CD4-positive, alpha-beta T cell (primary cell): ENCODE results near the gene DHX32. TPM values are rescaled to one million over a fixed set of nuclear protein-coding genes. Genes with fewer than 3 reads are reported as not detected.

Experiments
- ATAC-seq: fragments of 200-7000 bp; cut with Tn5 transposase; one replicate; pipeline ENCODE4 v1.10.0; 2022; ENCODE audit warnings: mild to moderate bottlenecking; ENCODE audit not compliant: poor library complexity
- CTCF ChIA-PET: fragments of 350-600 bp; sonication (Branson Sonifier 250); formaldehyde crosslinking; loops from one replicate; lab custom pipeline; 2021; ENCODE audit warnings: antibody characterized with exemption, inconsistent platforms; lab: Charles Lee
- POLR2A ChIA-PET: fragments of 350-600 bp; sonication (Branson Sonifier 250); formaldehyde crosslinking; loops from one replicate; lab custom pipeline; 2021; ENCODE audit warnings: antibody characterized with exemption, inconsistent platforms; lab: Charles Lee
- DNase-seq, 14 experiments: peaks; one replicate each; pipeline ENCODE4 v3.0.0-alpha.2; 2013 to 2020; ENCODE audit warnings: mixed read lengths in 2 of 14
- H3K27ac ChIP-seq, 2 donors: one replicate each; pipeline versions ENCODE4 v1.5.1 to v1.7.0; 2013; ENCODE audit warnings: low read length in 2 of 2, low read depth in 1 of 2, mild to moderate bottlenecking in 1 of 2
- H3K27me3 ChIP-seq, 2 experiments: 1 replicate in 1 of 2; 2 replicates in 1 of 2; pipeline versions ENCODE4 v1.6.1 to v1.7.0; 2013; ENCODE audit warnings: low read length in 2 of 2, control low read depth in 1 of 2, mild to moderate bottlenecking in 1 of 2, moderate library complexity in 1 of 2; ENCODE audit not compliant: insufficient read depth in 2 of 2, control insufficient read depth in 1 of 2
- H3K36me3 ChIP-seq: one replicate; pipeline ENCODE4 v1.6.1; 2013; ENCODE audit warnings: low read length, control low read depth; ENCODE audit not compliant: insufficient read depth
- H3K4me1 ChIP-seq: one replicate; pipeline ENCODE4 v1.6.1; 2013; ENCODE audit warnings: low read length, control low read depth; ENCODE audit not compliant: insufficient read depth
- H3K4me3 ChIP-seq: one replicate; pipeline ENCODE4 v1.5.1; 2013; ENCODE audit warnings: mild to moderate bottlenecking, low read length, moderate library complexity
- H3K9me3 ChIP-seq, 2 experiments: 1 replicate in 1 of 2; 2 replicates in 1 of 2; pipeline versions ENCODE4 v1.6.1 to v1.7.0; 2013; ENCODE audit warnings: low read length in 2 of 2, mild to moderate bottlenecking in 2 of 2, control low read depth in 1 of 2, moderate library complexity in 1 of 2; ENCODE audit not compliant: control insufficient read depth in 1 of 2, insufficient read depth in 1 of 2
- H3K27ac Mint-ChIP-seq: one replicate; pipeline ENCODE4 v1.8.0; 2020; ENCODE audit warnings: mixed read lengths
- H3K27me3 Mint-ChIP-seq: one replicate; pipeline ENCODE4 v1.8.0; 2021; ENCODE audit warnings: mixed read lengths
- H3K36me3 Mint-ChIP-seq: one replicate; pipeline ENCODE4 v1.8.0; 2021; ENCODE audit warnings: low read depth, mixed read lengths
- H3K4me1 Mint-ChIP-seq: one replicate; pipeline ENCODE4 v1.8.0; 2021; ENCODE audit warnings: low read depth, mixed read lengths
- H3K4me3 Mint-ChIP-seq: one replicate; pipeline ENCODE4 v1.8.0; 2020; ENCODE audit warnings: mild to moderate bottlenecking, mixed read lengths
- H3K9me3 Mint-ChIP-seq: one replicate; pipeline ENCODE4 v1.8.0; 2020; ENCODE audit warnings: mixed read lengths
- intact Hi-C, 2 experiments: fragments of 100-400 bp; cut with DNase I in 1 of 2; cut with micrococcal nuclease in 1 of 2; formaldehyde crosslinking; loops; one replicate each; pipeline versions ENCODE4 v1.15.1 to v1.9.0; 2023 to 2025; cut with DNase I, micrococcal nuclease
- total RNA-seq, 174 experiments: library from RNA in 2 of 174; stranded (reverse) in 2 of 174; gene quantifications; one replicate each; pipeline ENCODE4 v1.2.3 and lab custom pipeline; 2021 to 2026
- TF ChIP-seq, protein P1 (sequence below): fragments of 200-600 bp; IDR thresholded peaks from one replicate; pipeline ENCODE4 v1.8.0; 2022; ENCODE audit warnings: antibody characterized with exemption, mild to moderate bottlenecking

DHX32 gene
- total RNA-seq, 2 experiments from 2014 or later = 1.3 to 1.7 TPM

DNA sequence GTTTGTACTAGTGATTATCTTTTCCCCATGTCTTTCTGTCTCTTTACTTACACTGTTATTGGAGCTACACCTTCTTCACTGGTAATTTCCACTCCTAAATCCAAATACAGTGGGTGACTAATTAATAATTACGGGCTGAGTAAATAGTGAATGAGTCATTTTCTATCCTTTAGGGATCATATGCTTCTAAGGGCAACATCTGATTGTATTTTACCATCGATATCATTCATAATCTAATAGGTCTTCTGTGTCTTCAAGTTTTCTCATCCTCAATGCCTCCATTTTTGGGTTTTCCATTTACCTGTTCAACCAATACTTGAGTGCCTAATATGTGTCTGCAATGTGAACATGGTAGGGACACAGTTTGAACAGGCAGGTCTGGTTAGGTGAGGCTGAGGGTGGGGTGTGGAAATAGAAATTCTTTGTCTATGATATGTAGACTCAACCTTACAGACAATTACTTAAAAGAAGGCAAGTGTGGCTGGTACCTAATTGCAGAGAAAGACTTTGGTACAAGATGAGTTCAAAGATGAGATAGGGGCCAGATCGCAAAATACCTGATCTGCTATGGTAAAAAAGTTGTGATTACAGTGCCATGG lies 5.9 kb upstream of the DHX32 start:
- TF ChIP-seq, protein P1, sequence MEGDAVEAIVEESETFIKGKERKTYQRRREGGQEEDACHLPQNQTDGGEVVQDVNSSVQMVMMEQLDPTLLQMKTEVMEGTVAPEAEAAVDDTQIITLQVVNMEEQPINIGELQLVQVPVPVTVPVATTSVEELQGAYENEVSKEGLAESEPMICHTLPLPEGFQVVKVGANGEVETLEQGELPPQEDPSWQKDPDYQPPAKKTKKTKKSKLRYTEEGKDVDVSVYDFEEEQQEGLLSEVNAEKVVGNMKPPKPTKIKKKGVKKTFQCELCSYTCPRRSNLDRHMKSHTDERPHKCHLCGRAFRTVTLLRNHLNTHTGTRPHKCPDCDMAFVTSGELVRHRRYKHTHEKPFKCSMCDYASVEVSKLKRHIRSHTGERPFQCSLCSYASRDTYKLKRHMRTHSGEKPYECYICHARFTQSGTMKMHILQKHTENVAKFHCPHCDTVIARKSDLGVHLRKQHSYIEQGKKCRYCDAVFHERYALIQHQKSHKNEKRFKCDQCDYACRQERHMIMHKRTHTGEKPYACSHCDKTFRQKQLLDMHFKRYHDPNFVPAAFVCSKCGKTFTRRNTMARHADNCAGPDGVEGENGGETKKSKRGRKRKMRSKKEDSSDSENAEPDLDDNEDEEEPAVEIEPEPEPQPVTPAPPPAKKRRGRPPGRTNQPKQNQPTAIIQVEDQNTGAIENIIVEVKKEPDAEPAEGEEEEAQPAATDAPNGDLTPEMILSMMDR = no peak
- Mint-ChIP-seq H3K27me3 (no peaks in the 10 kb centered on the region), H3K9me3 (peaks cover 1% of the 10 kb centered on the region), H3K36me3 (no peaks in the 10 kb centered on the region), H3K4me3 (no peak overlapping the region), H3K27ac (no peak overlapping the region), H3K4me1 (no peaks in the 10 kb centered on the region)
- no peak for DNase-seq
- Histone ChIP-seq H3K27ac (no peak overlapping the region), H3K27me3 (no peaks in the 10 kb centered on the region), H3K4me1 (no peaks in the 10 kb centered on the region), H3K4me3 (no peak overlapping the region), H3K9me3 (no peaks in the 10 kb centered on the region), H3K36me3 (no peaks in the 10 kb centered on the region)
- no peak for ATAC-seq
- ChIA-PET CTCF (no interaction called here), POLR2A (no interaction called here)
- intact Hi-C loops = no loop called here

DNA sequence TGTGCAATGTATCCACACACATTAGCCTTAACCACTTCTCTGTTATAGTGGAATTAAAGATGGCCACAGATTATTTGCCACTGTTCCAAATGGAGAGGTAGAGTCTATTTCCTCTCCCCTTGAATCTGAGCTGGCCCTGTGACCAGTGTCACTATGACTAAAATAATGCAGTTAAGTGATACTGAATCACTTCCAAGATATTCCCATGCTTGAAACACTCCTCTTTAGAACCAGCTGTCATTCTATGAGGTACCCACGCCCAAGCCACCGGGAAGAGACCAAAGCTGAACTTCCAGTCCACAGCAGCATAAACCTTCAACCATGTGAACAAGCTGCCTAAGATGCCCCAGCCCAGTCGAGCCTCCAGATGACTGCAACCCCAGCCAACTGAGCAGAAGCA lies 2.1 kb upstream of the DHX32 start:
- POLR2A ChIA-PET = no interaction called here

DNA sequence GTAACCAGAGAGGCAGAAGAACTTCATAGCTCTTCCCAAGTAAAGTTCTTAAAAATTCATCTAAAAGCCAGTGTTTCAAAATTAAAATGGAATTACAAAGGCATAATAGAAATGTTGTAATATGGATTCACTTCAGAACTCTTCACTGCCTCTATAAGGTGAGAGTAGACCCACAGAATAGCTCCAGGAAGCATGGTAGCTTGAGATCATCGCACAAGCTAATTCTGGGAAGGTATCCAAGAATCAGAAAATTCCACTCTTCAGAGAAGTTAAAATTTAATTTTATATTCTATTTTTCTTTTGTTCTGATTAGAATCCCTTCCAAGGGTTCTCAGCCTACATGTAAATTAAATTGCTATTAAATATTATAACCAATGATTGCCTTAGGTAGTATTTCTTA lies 1.5 kb upstream of the DHX32 start:
- H3K4me3 ChIP-seq = no peak overlapping the region
- H3K27me3 ChIP-seq = no peaks in the 10 kb centered on the region
- H3K27ac ChIP-seq = no peak overlapping the region
- no peaks in the 10 kb centered on the region for H3K27me3 Mint-ChIP-seq
- no peaks in the 10 kb centered on the region for H3K9me3 Mint-ChIP-seq
- H3K36me3 Mint-ChIP-seq = peaks cover 10% of the 10 kb centered on the region
- TF ChIP-seq, protein P1 = no peak
- H3K4me1 Mint-ChIP-seq = no peaks in the 10 kb centered on the region
- DNase-seq (no peak), ATAC-seq (no peak)
- no peak overlapping the region for H3K27ac Mint-ChIP-seq
- H3K4me3 Mint-ChIP-seq = no peak overlapping the region
- intact Hi-C loops = no loop called here
- H3K4me1 ChIP-seq = no peaks in the 10 kb centered on the region
- ChIA-PET CTCF (no interaction called here), POLR2A (no interaction called here)
- no peaks in the 10 kb centered on the region for H3K36me3 ChIP-seq
- H3K9me3 ChIP-seq = no peaks in the 10 kb centered on the region

More for the DNA sequence above, 2.1 kb upstream of the DHX32 start:
- Mint-ChIP-seq H3K4me3 (no peak overlapping the region), H3K27ac (no peak overlapping the region), H3K27me3 (no peaks in the 10 kb centered on the region), H3K36me3 (peaks cover 10% of the 10 kb centered on the region), H3K9me3 (no peaks in the 10 kb centered on the region), H3K4me1 (no peaks in the 10 kb centered on the region)
- Histone ChIP-seq H3K9me3 (no peaks in the 10 kb centered on the region), H3K36me3 (no peaks in the 10 kb centered on the region), H3K27ac (no peak overlapping the region), H3K27me3 (no peaks in the 10 kb centered on the region), H3K4me1 (no peaks in the 10 kb centered on the region), H3K4me3 (no peak overlapping the region)
- intact Hi-C loops = no loop called here
- CTCF ChIA-PET = no interaction called here
- ATAC-seq = no peak
- DNase-seq = no peak
- TF ChIP-seq, protein P1 = no peak
